Lung (tissue), 12 donors: ENCODE data around the gene LATS2. TPM values are rescaled to one million over a fixed set of nuclear protein-coding genes. Genes with fewer than 3 reads are reported as not detected.

Experiments used
- ATAC-seq: fragments of 200-7000 bp; cut with Tn5 transposase; one replicate; pipeline ENCODE4 v1.9.1; 2020; ENCODE audit warnings: moderate number of reproducible peaks; ENCODE audit not compliant: insufficient read depth, low FRiP score
- DNase-seq, 3 donors: peaks; one replicate each; pipeline ENCODE4 v3.0.0-alpha.2; 2013 to 2017
- H3K27ac ChIP-seq, 2 donors: one replicate each; pipeline ENCODE4 v1.5.1; 2013; ENCODE audit warnings: mild to moderate bottlenecking in 2 of 2, moderate library complexity in 2 of 2, control low read depth in 1 of 2, inconsistent platforms in 1 of 2, low read depth in 1 of 2, low read length in 1 of 2
- H3K27me3 ChIP-seq, 3 donors: one replicate each; pipeline ENCODE4 v1.5.1; 2013; ENCODE audit warnings: low read length in 2 of 3; ENCODE audit not compliant: control insufficient read depth in 3 of 3, insufficient read depth in 3 of 3
- H3K36me3 ChIP-seq, 4 donors: one replicate each; pipeline ENCODE4 v1.5.1; 2013; ENCODE audit warnings: low read length in 4 of 4, mild to moderate bottlenecking in 1 of 4, moderate library complexity in 1 of 4; ENCODE audit not compliant: control insufficient read depth in 4 of 4, insufficient read depth in 4 of 4
- H3K4me1 ChIP-seq, 5 donors: one replicate each; pipeline ENCODE4 v1.5.1; 2013; ENCODE audit warnings: low read length in 5 of 5, mild to moderate bottlenecking in 2 of 5, moderate library complexity in 1 of 5; ENCODE audit not compliant: control insufficient read depth in 5 of 5, insufficient read depth in 5 of 5
- H3K4me3 ChIP-seq: one replicate; pipeline ENCODE4 v1.5.1; 2013; ENCODE audit warnings: mild to moderate bottlenecking, control low read depth, moderate library complexity
- H3K9ac ChIP-seq, 2 donors: one replicate each; pipeline ENCODE4 v1.5.1; 2013; ENCODE audit warnings: low read length in 2 of 2, control low read depth in 1 of 2; ENCODE audit not compliant: insufficient read depth in 1 of 2
- H3K9me3 ChIP-seq, 4 donors: one replicate each; pipeline ENCODE4 v1.5.1; 2013; ENCODE audit warnings: low read length in 3 of 4, mild to moderate bottlenecking in 1 of 4, moderate library complexity in 1 of 4; ENCODE audit not compliant: control insufficient read depth in 4 of 4, insufficient read depth in 3 of 4
- CTCF ChIP-seq: IDR thresholded peaks from 2 replicates; pipeline ENCODE4 v1.5.1; 2012; ENCODE audit warnings: mild to moderate bottlenecking; ENCODE audit errors: control extremely low read depth, extremely low read depth
- WGBS, 2 donors: extraction: QIAGEN DNeasy Blood & Tissue Kit; methylation state at CpG; one replicate each; pipeline ENCODE4 v1.1.7; 2013; 5-methylcytosine and 5-hydroxymethylcytosine counted together
- polyA plus RNA-seq, 2 donors: library from polyadenylated mRNA; stranded (reverse); fragments of 200-250 nt; gene quantifications; one replicate each; pipeline ENCODE4 v1.2.1, GENCODE V29; 2013
- total RNA-seq, 2 donors: library from RNA; depleted of rRNA in 1 of 2; stranded (reverse); fragments of >200 nt in 1 of 2; gene quantifications; one replicate each; pipeline ENCODE4 v1.2.1, GENCODE V29; 2014 to 2021
- donor health status: control.
- donor health status: control.
- donor health status: Bipolar disorder and iron deficiency.
- donor health status: healthy.
- donor health status: DM: yes; HTN: yes; CAD: no.

Gene LATS2
- total and polyA plus RNA-seq, 4 donors, result 7.7 to 37.5 (median 21.3) TPM

- Histone ChIP-seq H3K27ac (no peak overlapping the region), H3K9me3 (no peaks in the 10 kb centered on the region), H3K4me1 (peaks cover 3 to 28% (median 9%) of the 10 kb centered on the region in 5 donors), H3K9ac (no peak overlapping the region), H3K27me3 (no peaks in the 10 kb centered on the region), H3K36me3 (peaks cover 0 to 8% (median 6%) of the 10 kb centered on the region in 4 donors), H3K4me3 (no peak overlapping the region)
- WGBS, 2 donors, result 80 to 87% methylated on average over 15 of the region's 15 CpGs
- no peak for ATAC-seq
- no peak for TF ChIP-seq CTCF
- DNase-seq, result no peak
Observed at GRCh38 chr13:21040120-21040826, 21.1 kb downstream of the LATS2 start.

GRCh38 chr13:21039097-21039800 lies 22.1 kb downstream of the LATS2 start:
- TF ChIP-seq CTCF, result no peak
- no peak for DNase-seq
- Histone ChIP-seq H3K27ac (peak overlapping the region; percentile 46 to 72), H3K9me3 (no peaks in the 10 kb centered on the region), H3K4me1 (peaks cover 3 to 28% (median 13%) of the 10 kb centered on the region in 5 donors), H3K4me3 (no peak overlapping the region), H3K27me3 (no peaks in the 10 kb centered on the region), H3K9ac (no peak overlapping the region), H3K36me3 (peaks cover 0 to 4% (median 1%) of the 10 kb centered on the region in 4 donors)
- ATAC-seq, result no peak
- 19 to 29% methylated on average over 6 of the region's 6 CpGs for WGBS, 2 donors

GRCh38 chr13:21037656-21038055 lies 23.7 kb downstream of the LATS2 start:
- H3K4me3 ChIP-seq, result no peak overlapping the region
- no peaks in the 10 kb centered on the region for H3K9me3 ChIP-seq
- no peaks in the 10 kb centered on the region for H3K27me3 ChIP-seq
- WGBS, 2 donors, result 70 to 88% methylated on average over 8 of the region's 8 CpGs
- no peak for ATAC-seq
- no peak for DNase-seq
- peaks cover 8 to 37% (median 20%) of the 10 kb centered on the region in 5 donors for H3K4me1 ChIP-seq
- peaks cover 0 to 3% (median 0%) of the 10 kb centered on the region in 4 donors for H3K36me3 ChIP-seq
- no peak for TF ChIP-seq CTCF
- H3K9ac ChIP-seq, result no peak overlapping the region
- peak overlapping the region in 1 of 2 donors; percentile 4 for H3K27ac ChIP-seq
